Ovary (tissue), 9 donors: ENCODE results near the gene NRGN. TPM values are rescaled to one million over a fixed set of nuclear protein-coding genes. Genes with fewer than 3 reads are reported as not detected.

ENCODE experiments used
- DNase-seq, 5 donors: peaks; one replicate each; pipeline ENCODE4 v3.0.0-alpha.2; 2019 to 2020
- H3K27ac ChIP-seq, 2 donors: fragments of 200-600 bp; one replicate each; pipeline versions ENCODE4 v1.5.1 to v1.8.0; 2019 to 2022
- H3K27me3 ChIP-seq: fragments of 200-600 bp; one replicate; pipeline ENCODE4 v1.8.0; 2022
- H3K36me3 ChIP-seq: fragments of 200-600 bp; sonication (generic); one replicate; pipeline ENCODE4 v1.5.1; 2019
- H3K4me1 ChIP-seq: one replicate; pipeline ENCODE4 v1.8.1; 2013; ENCODE audit warnings: mild to moderate bottlenecking, moderate library complexity; ENCODE audit not compliant: insufficient read depth
- H3K4me3 ChIP-seq: fragments of 200-600 bp; sonication (generic); one replicate; pipeline ENCODE4 v1.5.1; 2017
- H3K9me3 ChIP-seq, 2 donors: fragments of 200-600 bp in 1 of 2; sonication (generic) in 1 of 2; one replicate each; pipeline versions ENCODE4 v1.5.1 to v1.8.1; 2013 to 2019; ENCODE audit warnings: mild to moderate bottlenecking in 1 of 2, moderate library complexity in 1 of 2
- CTCF ChIP-seq, 3 donors: fragments of 450-650 bp in 2 of 3; fragments of 200-600 bp in 1 of 3; IDR thresholded peaks; one replicate each; pipeline versions ENCODE4 v1.5.1 to v1.8.0; 2016 to 2022; ENCODE audit warnings: antibody characterized with exemption in 3 of 3, mild to moderate bottlenecking in 1 of 3
- EP300 ChIP-seq: sonication (generic); formaldehyde crosslinking; IDR thresholded peaks from one replicate; pipeline ENCODE4 v1.6.1; 2017; ENCODE audit warnings: antibody characterized with exemption
- POLR2A ChIP-seq: fragments of 450-650 bp; IDR thresholded peaks from one replicate; pipeline ENCODE4 v1.6.1; 2017; ENCODE audit warnings: antibody characterized with exemption, mild to moderate bottlenecking, moderate library complexity
- WGBS, 3 donors: extraction: QIAGEN DNeasy Blood & Tissue Kit in 1 of 3; methylation state at CpG; one replicate each; pipeline versions ENCODE4 v1.1.5 to v1.1.7; 2013 to 2017; 5-methylcytosine and 5-hydroxymethylcytosine counted together
- intact Hi-C, 4 donors: fragments of 100-400 bp; cut with DNase I; formaldehyde crosslinking; loops; one replicate each; pipeline versions ENCODE4 v1.11.0 to v1.15.1; 2022 to 2023
- polyA plus RNA-seq, 2 donors: library from polyadenylated mRNA; stranded (reverse); fragments of 200-250 nt in 1 of 2; fragments of 350-450 nt in 1 of 2; fragmentation: Illumina TruSeq in 1 of 2; extraction: RNeasy Lipid Tissue Mini Kit (QIAGEN cat#74804) in 1 of 2; gene quantifications; one replicate each; pipeline ENCODE4 v1.2.3, GENCODE V29; 2013 to 2014
- total RNA-seq, 7 donors: library from RNA; depleted of rRNA in 2 of 7; stranded (reverse); fragments of >200 nt in 2 of 7; fragmentation: NEBNext Ultra II Directional in 3 of 7; extraction: Animal tissue kit (Norgen Biotek cat#: 25700) in 3 of 7; gene quantifications; one replicate each; pipeline versions ENCODE4 v1.1.0 to v1.2.4, GENCODE V29; 2016 to 2023
- donor health status: DM: no; HTN: no; CAD: no; lungs with moderate emphysema.
- donor health status: DM: no; HTN: no; CAD: no.
- donor health status: Bipolar disorder and iron deficiency.
- donor health status: DM: yes; HTN: yes; CAD: no.
- donor health status: DM: no; HTN: no; CAD: no.
- donor health status: DM: yes; HTN: yes; CAD: no.

NRGN gene
- total and polyA plus RNA-seq, 9 donors, result 1.1 to 7.0 (median 4.2) TPM; not detected in 1

DNA sequence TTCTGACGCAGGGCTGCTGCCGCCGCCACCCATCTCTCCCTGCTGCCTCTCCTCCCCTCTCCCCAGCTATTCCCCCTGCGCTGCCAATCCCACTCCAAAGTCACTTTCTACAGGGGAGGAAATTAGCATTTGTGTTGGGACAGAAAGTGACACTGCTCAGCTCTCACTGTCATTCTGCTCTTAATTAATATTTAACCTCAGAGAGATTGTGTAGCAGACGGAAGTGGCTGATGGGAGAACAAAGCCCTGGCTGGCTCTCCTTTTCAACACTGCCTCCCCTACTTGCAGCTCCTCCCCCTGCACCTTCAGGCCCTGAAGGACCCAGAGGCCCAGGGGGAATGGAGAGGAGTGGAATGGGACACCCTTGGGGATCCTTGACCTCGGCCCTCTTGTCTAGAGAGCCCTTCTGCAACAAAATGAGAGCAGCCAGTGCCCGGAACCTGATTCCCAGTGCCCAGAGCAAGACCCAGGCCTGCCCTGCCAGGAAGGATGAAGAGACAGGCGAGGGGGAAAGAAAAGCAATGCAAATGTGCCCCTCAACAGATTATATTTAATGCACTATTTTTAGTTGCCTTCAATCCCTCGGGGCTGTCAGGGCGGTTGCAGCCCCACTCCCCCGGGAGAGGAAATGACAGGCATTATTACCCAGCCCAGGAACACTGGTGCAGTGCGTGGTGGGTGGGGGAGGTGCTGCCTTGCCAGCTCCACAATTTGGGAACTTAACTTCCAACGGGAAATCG, 14.6 kb upstream of the NRGN start:
- Histone ChIP-seq H3K36me3 (no peaks in the 10 kb centered on the region), H3K9me3 (no peaks in the 10 kb centered on the region), H3K4me1 (no peaks in the 10 kb centered on the region), H3K27me3 (no peaks in the 10 kb centered on the region), H3K4me3 (no peak overlapping the region), H3K27ac (no peak overlapping the region)
- no peak for TF ChIP-seq EP300
- TF ChIP-seq POLR2A, result no peak
- TF ChIP-seq CTCF (IDR thresholded peaks at IDR 0.05), result no peak
- 38 to 39% (median 38%) methylated on average over 14 of the region's 14 CpGs for WGBS, 3 donors
- intact Hi-C loops, result no loop called here
- no peak for DNase-seq

DNA sequence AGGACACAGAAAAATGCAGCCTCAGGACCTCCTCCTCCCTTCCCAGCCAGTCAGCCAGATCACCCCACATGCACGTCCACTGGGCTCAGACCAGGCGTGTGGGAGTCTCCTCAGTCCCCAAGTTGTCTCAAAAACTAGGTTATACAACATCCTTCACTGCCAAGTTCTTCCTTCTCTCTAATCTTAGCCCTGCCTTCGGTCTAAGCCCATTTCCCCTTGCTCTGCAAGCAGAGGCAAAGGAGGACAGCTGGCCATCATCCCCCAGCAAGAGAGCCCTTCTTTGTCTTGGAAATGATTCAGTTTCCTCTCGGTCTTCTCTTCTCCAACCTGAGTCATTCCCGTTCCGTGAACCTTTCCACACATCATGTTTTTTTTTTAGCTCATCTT, 14.0 kb upstream of the NRGN start:
- Histone ChIP-seq H3K9me3 (no peaks in the 10 kb centered on the region), H3K4me3 (no peak overlapping the region), H3K36me3 (no peaks in the 10 kb centered on the region), H3K27me3 (no peaks in the 10 kb centered on the region), H3K27ac (no peak overlapping the region), H3K4me1 (no peaks in the 10 kb centered on the region)
- no peak for TF ChIP-seq POLR2A
- no peak for TF ChIP-seq EP300
- TF ChIP-seq CTCF (IDR thresholded peaks at IDR 0.05), result no peak
- 3 to 4% (median 3%) methylated on average over 6 of the region's 6 CpGs for WGBS, 3 donors
- no peak for DNase-seq
- intact Hi-C loops, result no loop called here

GRCh38 chr11:124727474-124727873, 12.3 kb upstream of the NRGN start:
- Histone ChIP-seq H3K4me1 (no peaks in the 10 kb centered on the region), H3K27me3 (no peaks in the 10 kb centered on the region), H3K9me3 (no peaks in the 10 kb centered on the region), H3K36me3 (no peaks in the 10 kb centered on the region), H3K4me3 (no peak overlapping the region), H3K27ac (no peak overlapping the region)
- intact Hi-C loops, result no loop called here
- TF ChIP-seq CTCF (IDR thresholded peaks at IDR 0.05) (no peak), POLR2A (no peak), EP300 (no peak)
- no peak for DNase-seq
- 76 to 86% (median 78%) methylated on average over 4 of the region's 4 CpGs for WGBS, 3 donors

- no peaks in the 10 kb centered on the region for H3K4me1 ChIP-seq
- intact Hi-C loops, result no loop called here
- WGBS, 3 donors, result 74 to 85% (median 83%) methylated on average over 2 of the region's 2 CpGs
- DNase-seq, result no peak
- no peaks in the 10 kb centered on the region for H3K36me3 ChIP-seq
- TF ChIP-seq POLR2A (no peak), CTCF (IDR thresholded peaks at IDR 0.05) (no peak), EP300 (no peak)
- no peaks in the 10 kb centered on the region for H3K9me3 ChIP-seq
- no peak overlapping the region for H3K27ac ChIP-seq
- H3K4me3 ChIP-seq, result no peak overlapping the region
- H3K27me3 ChIP-seq, result no peaks in the 10 kb centered on the region
Observed at GRCh38 chr11:124728134-124728533, 11.6 kb upstream of the NRGN start.
